NCI-H1105 treated with DMSO at 0.1 percent for 48 hours (cell line): ENCODE results near the gene ATP10B.

ENCODE experiments used
- DNase-seq: peaks from one replicate; lab custom pipeline; 2025; lab: John Stamatoyannopoulos, UW

ATP10B gene

DNA sequence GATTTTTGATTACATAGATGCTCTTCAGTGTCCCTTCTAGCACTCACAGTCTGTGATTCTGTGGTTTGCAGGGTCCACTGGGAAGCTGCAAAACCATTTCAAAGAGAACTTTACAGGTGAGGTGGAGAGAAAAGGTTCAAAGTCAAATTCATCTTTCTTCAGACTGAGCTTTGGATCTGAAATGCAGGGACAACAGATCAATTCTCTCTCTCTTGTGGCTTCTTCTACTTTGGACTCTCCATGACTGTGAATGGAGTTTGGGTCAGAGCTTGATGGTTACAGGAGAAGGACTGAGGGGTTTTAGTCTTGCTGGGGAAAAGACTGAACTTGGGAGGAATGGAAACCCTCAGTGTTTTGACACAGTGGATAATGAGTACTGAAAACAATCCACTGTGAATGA lies 338.5 kb downstream of the ATP10B start:
- DNase-seq, result no peak
